Nephron (organoid): Measurements from ENCODE around the gene CALHM3.
A peak's percentile ranks its signal among the peaks of the same experiment; 100 is the strongest.
"Not testable (repeated sequence)": the region's sequence is repeated elsewhere in the genome, so short reads cannot be mapped to it uniquely, and the experiment has no call there.

Experiments used
- H3K27ac Mint-ChIP-seq, 3 experiments: 2 replicates each; pipeline ENCODE4 v1.8.0; 2020; ENCODE audit warnings: mixed read lengths in 3 of 3, mild to moderate bottlenecking in 2 of 3, moderate library complexity in 1 of 3
- H3K27me3 Mint-ChIP-seq: 2 replicates; pipeline ENCODE4 v1.8.0; 2021; ENCODE audit warnings: low read depth, mild to moderate bottlenecking, moderate library complexity, mixed read lengths
- H3K36me3 Mint-ChIP-seq: 2 replicates; pipeline ENCODE4 v1.8.0; 2020; ENCODE audit warnings: low read depth, mixed read lengths
- H3K4me1 Mint-ChIP-seq: 2 replicates; pipeline ENCODE4 v1.8.0; 2020; ENCODE audit warnings: mixed read lengths
- H3K4me3 Mint-ChIP-seq, 3 experiments: 2 replicates each; pipeline ENCODE4 v1.8.0; 2020; ENCODE audit warnings: mild to moderate bottlenecking in 3 of 3, mixed read lengths in 3 of 3, moderate library complexity in 2 of 3
- H3K9me3 Mint-ChIP-seq: 2 replicates; pipeline ENCODE4 v1.8.0; 2020; ENCODE audit warnings: mixed read lengths
- CTCF ChIP-seq, 3 experiments: fragments of 200-600 bp; sonication (generic); IDR thresholded peaks; one replicate each; pipeline ENCODE4 v1.5.0; 2021; ENCODE audit warnings: antibody characterized with exemption in 3 of 3; ENCODE audit not compliant: unreplicated experiment in 3 of 3

CALHM3 gene

GRCh38 chr10:103491729-103492364, 12.8 kb upstream of the CALHM3 start:
- no peaks in the 10 kb centered on the region for H3K36me3 Mint-ChIP-seq
- H3K27ac Mint-ChIP-seq: peak overlapping the region; percentile 20 to 40 (median 22)
- H3K27me3 Mint-ChIP-seq: peaks cover 42% of the 10 kb centered on the region
- H3K4me1 Mint-ChIP-seq: peaks cover 36% of the 10 kb centered on the region
- peak overlapping the region; percentile 54 to 82 (median 75) for H3K4me3 Mint-ChIP-seq
- H3K9me3 Mint-ChIP-seq: no peaks in the 10 kb centered on the region
- TF ChIP-seq CTCF (IDR thresholded peaks at IDR 0.05; ENCODE audit: unreplicated experiment in 3 of 3): no peak

- no peak overlapping the region for H3K4me3 Mint-ChIP-seq
- peaks cover 40% of the 10 kb centered on the region for H3K4me1 Mint-ChIP-seq
- H3K9me3 Mint-ChIP-seq: no peaks in the 10 kb centered on the region
- no peak overlapping the region for H3K27ac Mint-ChIP-seq
- no peaks in the 10 kb centered on the region for H3K36me3 Mint-ChIP-seq
- H3K27me3 Mint-ChIP-seq: peaks cover 35% of the 10 kb centered on the region
- no peak for TF ChIP-seq CTCF (IDR thresholded peaks at IDR 0.05; ENCODE audit: unreplicated experiment in 3 of 3)
Measured at GRCh38 chr10:103490986-103491314, 11.9 kb upstream of the CALHM3 start.

GRCh38 chr10:103487410-103487708, 8.3 kb upstream of the CALHM3 start:
- H3K36me3 Mint-ChIP-seq: no peaks in the 10 kb centered on the region
- peaks cover 7% of the 10 kb centered on the region for H3K27me3 Mint-ChIP-seq
- TF ChIP-seq CTCF (IDR thresholded peaks at IDR 0.05; ENCODE audit: unreplicated experiment in 3 of 3): no peak
- H3K9me3 Mint-ChIP-seq: no peaks in the 10 kb centered on the region
- H3K27ac Mint-ChIP-seq: no peak overlapping the region
- no peak overlapping the region for H3K4me3 Mint-ChIP-seq
- H3K4me1 Mint-ChIP-seq: peaks cover 33% of the 10 kb centered on the region

GRCh38 chr10:103486635-103487409, 7.8 kb upstream of the CALHM3 start:
- not testable (repeated sequence) for H3K4me3 Mint-ChIP-seq, H3K36me3 Mint-ChIP-seq, H3K27ac Mint-ChIP-seq, H3K9me3 Mint-ChIP-seq, H3K27me3 Mint-ChIP-seq
- peaks cover 27% of the 10 kb centered on the region for H3K4me1 Mint-ChIP-seq

GRCh38 chr10:103481974-103482531, 3.0 kb upstream of the CALHM3 start:
- H3K36me3 Mint-ChIP-seq: no peaks in the 10 kb centered on the region
- H3K27me3 Mint-ChIP-seq: peaks cover 7% of the 10 kb centered on the region
- H3K27ac Mint-ChIP-seq: peak overlapping the region in 1 of 3 experiments; percentile 18
- TF ChIP-seq CTCF (IDR thresholded peaks at IDR 0.05; ENCODE audit: unreplicated experiment in 3 of 3): peak; percentile 48 to 61 (median 49)
- peaks cover 8% of the 10 kb centered on the region for H3K4me1 Mint-ChIP-seq
- H3K9me3 Mint-ChIP-seq: no peaks in the 10 kb centered on the region
- H3K4me3 Mint-ChIP-seq: no peak overlapping the region

- H3K4me1 Mint-ChIP-seq: no peaks in the 10 kb centered on the region
- no peak overlapping the region for H3K4me3 Mint-ChIP-seq
- no peaks in the 10 kb centered on the region for H3K9me3 Mint-ChIP-seq
- no peaks in the 10 kb centered on the region for H3K36me3 Mint-ChIP-seq
- peaks cover 12% of the 10 kb centered on the region for H3K27me3 Mint-ChIP-seq
- TF ChIP-seq CTCF (IDR thresholded peaks at IDR 0.05; ENCODE audit: unreplicated experiment in 3 of 3): no peak
- H3K27ac Mint-ChIP-seq: no peak overlapping the region
Measured at GRCh38 chr10:103480521-103480920, 1.5 kb upstream of the CALHM3 start.
